Urinary bladder (tissue), 4 donors: Measurements from ENCODE around the gene PROSER2. TPM values are rescaled to one million over a fixed set of nuclear protein-coding genes. Genes with fewer than 3 reads are reported as not detected.

Experiments
- DNase-seq: peaks from one replicate; pipeline ENCODE4 v3.0.0-alpha.2; 2015; ENCODE audit errors: extremely low spot score
- H3K27ac ChIP-seq: one replicate; pipeline ENCODE4 v1.5.1; 2013; ENCODE audit warnings: low read depth, mild to moderate bottlenecking, moderate library complexity
- H3K36me3 ChIP-seq: one replicate; pipeline ENCODE4 v1.6.1; 2013; ENCODE audit warnings: mild to moderate bottlenecking, moderate library complexity; ENCODE audit not compliant: insufficient read depth
- H3K4me1 ChIP-seq: one replicate; pipeline ENCODE4 v1.6.1; 2013; ENCODE audit warnings: mild to moderate bottlenecking, moderate library complexity; ENCODE audit not compliant: insufficient read depth
- H3K4me3 ChIP-seq: one replicate; pipeline ENCODE4 v1.5.1; 2013; ENCODE audit warnings: low read depth, low read length
- WGBS: extraction: QIAGEN DNeasy Blood & Tissue Kit; methylation state at CpG from one replicate; pipeline ENCODE4 v1.1.7; 2013; 5-methylcytosine and 5-hydroxymethylcytosine counted together
- polyA plus RNA-seq: library from polyadenylated mRNA; stranded (reverse); fragments of 200-250 nt; gene quantifications from one replicate; pipeline ENCODE4 v1.2.3, GENCODE V29; 2013
- total RNA-seq: library from RNA; depleted of rRNA; stranded (reverse); fragments of >200 nt; gene quantifications from one replicate; pipeline ENCODE4 v1.2.3, GENCODE V29; 2014
- donor health status: healthy with polysubstance abuse.
- donor health status: healthy.

The PROSER2 gene
- total and polyA plus RNA-seq, 2 donors = 3.2 to 6.6 TPM

DNA sequence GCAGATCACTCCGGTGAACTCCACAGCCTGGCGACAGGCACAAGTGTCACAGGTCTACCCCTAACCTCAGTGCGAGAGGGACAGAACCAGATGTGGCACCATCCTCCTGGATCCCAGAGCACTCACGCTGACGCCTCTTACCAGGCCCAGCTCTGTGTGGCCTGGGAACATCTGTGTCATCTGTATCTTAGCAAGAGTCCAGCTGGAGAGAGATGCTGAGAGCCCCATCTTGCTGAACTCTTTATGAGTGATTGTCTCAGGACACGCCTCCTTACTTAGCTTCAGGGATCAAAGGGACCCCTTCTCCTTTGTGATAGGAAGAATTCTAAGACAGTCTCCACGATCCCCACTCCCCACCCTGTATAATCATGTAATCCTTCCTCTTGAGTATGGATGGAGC, 10.0 kb upstream of the PROSER2 start:
- H3K36me3 ChIP-seq = no peaks in the 10 kb centered on the region
- no peaks in the 10 kb centered on the region for H3K4me1 ChIP-seq
- DNase-seq = no peak
- H3K27ac ChIP-seq = no peak overlapping the region
- WGBS = 87% methylated on average over 7 of the region's 7 CpGs
- H3K4me3 ChIP-seq = no peak overlapping the region

- WGBS = 81% methylated on average over 13 of the region's 13 CpGs
- H3K4me1 ChIP-seq = no peaks in the 10 kb centered on the region
- H3K36me3 ChIP-seq = no peaks in the 10 kb centered on the region
- H3K27ac ChIP-seq = no peak overlapping the region
- no peak overlapping the region for H3K4me3 ChIP-seq
- DNase-seq = no peak
Observed at GRCh38 chr10:11813855-11814567, 9.1 kb upstream of the PROSER2 start.

GRCh38 chr10:11819027-11819426, 4.1 kb upstream of the PROSER2 start:
- WGBS = 82% methylated on average over 3 of the region's 3 CpGs
- Histone ChIP-seq H3K36me3 (no peaks in the 10 kb centered on the region), H3K27ac (no peak overlapping the region), H3K4me3 (no peak overlapping the region), H3K4me1 (no peaks in the 10 kb centered on the region)
- no peak for DNase-seq

DNA sequence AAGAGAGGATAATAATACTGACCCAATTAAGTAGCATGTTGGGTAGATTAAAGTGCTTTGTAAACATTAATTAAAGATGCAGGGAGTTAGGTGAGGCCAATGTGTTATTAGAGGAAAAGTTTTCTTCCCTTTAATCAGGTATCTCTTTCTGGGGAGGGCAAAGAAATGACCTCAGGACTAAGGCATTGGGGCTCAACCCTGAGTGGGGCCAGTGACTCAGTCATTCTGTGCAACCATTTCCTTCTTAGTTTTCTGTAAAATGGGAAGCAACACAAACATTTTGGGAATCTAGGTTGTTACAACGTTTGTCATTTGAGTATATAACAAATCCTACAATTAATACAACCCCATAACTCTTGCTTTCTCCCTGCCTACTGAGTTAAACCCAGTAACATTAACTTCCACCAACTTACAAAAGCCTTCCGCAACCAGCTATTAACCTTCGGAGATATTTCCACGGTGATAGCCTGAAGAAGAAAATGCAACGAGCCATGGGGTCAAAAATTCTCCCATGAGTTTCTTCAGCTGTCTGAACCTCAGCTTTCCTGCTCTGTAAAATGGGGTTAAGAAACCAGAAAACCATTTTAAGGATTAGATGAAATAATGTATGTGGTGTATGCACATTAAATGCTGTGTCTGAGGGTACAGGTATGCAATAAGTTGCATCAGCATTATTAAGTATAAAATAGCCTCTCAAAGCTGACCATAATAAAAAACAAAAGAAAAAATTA, 965 bp upstream of the PROSER2 start:
- Histone ChIP-seq H3K4me1 (no peaks in the 10 kb centered on the region), H3K4me3 (no peak overlapping the region), H3K27ac (no peak overlapping the region), H3K36me3 (no peaks in the 10 kb centered on the region)
- WGBS = 78% methylated on average over 5 of the region's 5 CpGs
- no peak for DNase-seq

GRCh38 chr10:11822809-11823121, 391 bp upstream of the PROSER2 start:
- no peaks in the 10 kb centered on the region for H3K4me1 ChIP-seq
- peak overlapping the region; percentile 74 for H3K27ac ChIP-seq
- H3K4me3 ChIP-seq = peak overlapping the region; percentile 94
- DNase-seq = no peak
- no peaks in the 10 kb centered on the region for H3K36me3 ChIP-seq
- WGBS = 62% methylated on average over 8 of the region's 8 CpGs

DNA sequence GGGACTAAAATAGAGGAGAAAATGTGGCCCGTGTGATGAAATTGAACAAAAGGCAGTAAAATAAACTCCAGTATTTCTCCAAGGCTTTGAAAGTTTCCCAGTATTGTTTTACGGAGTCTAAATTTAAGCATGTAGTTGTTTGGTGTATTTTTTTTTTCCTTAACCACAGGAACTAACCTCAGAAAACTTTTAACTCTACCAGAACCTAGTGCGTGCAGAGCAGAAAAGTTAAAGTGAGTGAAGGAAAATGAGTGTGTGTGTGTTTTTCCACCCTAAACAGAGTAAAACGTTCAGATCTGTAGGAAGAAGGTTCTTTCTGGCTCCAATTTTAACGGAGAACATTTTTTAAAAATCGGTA, 812 bp downstream of the PROSER2 start:
- WGBS = 28% methylated on average over 6 of the region's 6 CpGs
- Histone ChIP-seq H3K4me3 (peak overlapping the region; percentile 94), H3K4me1 (no peaks in the 10 kb centered on the region), H3K27ac (no peak overlapping the region), H3K36me3 (no peaks in the 10 kb centered on the region)
- no peak for DNase-seq

DNA sequence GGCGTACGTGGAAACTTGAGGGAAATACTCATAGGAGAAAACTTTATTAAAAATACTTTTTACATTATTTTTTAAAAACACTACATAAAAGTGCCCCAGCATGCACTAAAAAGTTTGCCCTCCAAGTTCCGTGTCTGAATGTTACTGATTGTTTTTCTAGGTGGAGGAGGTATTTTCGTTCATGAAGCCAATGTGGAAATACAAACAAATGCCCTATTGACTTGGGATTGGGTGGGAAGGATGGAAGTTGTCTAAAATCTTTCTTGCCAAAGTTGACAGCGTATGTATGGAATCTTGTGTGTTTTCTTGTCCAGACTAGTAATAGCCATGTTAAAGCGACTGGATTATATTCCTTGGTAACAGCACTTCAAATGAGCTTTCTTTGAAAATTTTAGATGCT, 1.2 kb downstream of the PROSER2 start:
- 48% methylated on average over 6 of the region's 6 CpGs for WGBS
- no peak for DNase-seq
- Histone ChIP-seq H3K4me3 (peak overlapping the region; percentile 94), H3K36me3 (no peaks in the 10 kb centered on the region), H3K4me1 (no peaks in the 10 kb centered on the region), H3K27ac (no peak overlapping the region)

- WGBS = 79% methylated on average over 11 of the region's 11 CpGs
- no peak for DNase-seq
- Histone ChIP-seq H3K4me1 (no peaks in the 10 kb centered on the region), H3K27ac (no peak overlapping the region), H3K36me3 (no peaks in the 10 kb centered on the region), H3K4me3 (peak overlapping the region; percentile 94)
Observed at GRCh38 chr10:11824825-11825224, 1.7 kb downstream of the PROSER2 start.

DNA sequence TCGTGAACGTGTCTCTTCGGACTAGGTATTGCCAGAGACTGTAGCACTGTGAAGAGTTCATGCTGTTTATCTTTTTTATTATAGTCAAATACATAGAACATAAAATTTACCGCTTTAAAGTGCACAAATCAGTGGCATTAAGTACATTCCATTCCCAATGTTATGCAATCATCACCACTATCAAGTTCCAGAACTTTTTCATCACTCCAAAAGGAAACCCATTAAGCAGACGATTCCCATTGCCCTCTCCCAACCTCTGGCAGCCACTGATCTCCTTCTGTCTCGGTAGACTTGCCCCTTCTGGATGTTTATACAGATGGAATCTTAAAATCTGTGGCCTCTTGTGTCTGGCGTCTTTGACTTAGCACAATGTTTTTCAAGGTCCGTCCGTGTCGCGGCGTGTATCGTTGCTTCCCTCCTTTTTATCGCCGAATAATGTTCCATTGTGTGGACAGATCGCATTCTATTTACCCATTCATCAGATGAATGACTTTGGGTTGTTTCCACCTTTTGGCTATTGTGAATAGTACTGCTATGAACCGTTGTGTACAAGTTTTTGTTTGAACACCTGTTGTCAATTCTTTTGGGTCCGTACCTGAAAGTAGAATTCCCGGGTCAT, 2.7 kb downstream of the PROSER2 start:
- Histone ChIP-seq H3K36me3 (no peaks in the 10 kb centered on the region), H3K4me1 (no peaks in the 10 kb centered on the region), H3K27ac (no peak overlapping the region), H3K4me3 (no peak overlapping the region)
- no peak for DNase-seq
- 80% methylated on average over 19 of the region's 19 CpGs for WGBS

DNA sequence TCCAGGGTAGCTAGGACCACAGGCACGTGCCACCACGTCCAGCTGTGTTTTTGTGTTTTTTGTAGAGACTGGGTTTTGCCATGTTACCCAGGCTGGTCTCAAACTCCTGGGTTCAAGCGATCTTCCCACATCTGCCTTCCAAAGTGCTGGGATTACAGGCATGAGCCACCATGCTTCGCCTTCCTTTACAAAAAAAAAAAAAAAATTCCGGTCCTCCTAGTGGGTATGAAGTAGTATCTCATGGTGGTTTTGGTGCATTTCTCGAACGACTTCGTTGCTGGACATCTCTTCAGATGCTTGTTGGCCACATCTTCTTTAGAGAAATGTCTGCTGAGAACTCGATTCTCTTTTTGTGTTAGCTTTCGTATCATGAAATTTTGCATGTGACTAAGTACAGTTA, 3.9 kb downstream of the PROSER2 start:
- 91% methylated on average over 10 of the region's 10 CpGs for WGBS
- no peak overlapping the region for H3K4me3 ChIP-seq
- no peak overlapping the region for H3K27ac ChIP-seq
- no peaks in the 10 kb centered on the region for H3K36me3 ChIP-seq
- DNase-seq = no peak
- no peaks in the 10 kb centered on the region for H3K4me1 ChIP-seq

- H3K4me3 ChIP-seq = no peak overlapping the region
- 87% methylated on average over 6 of the region's 6 CpGs for WGBS
- no peaks in the 10 kb centered on the region for H3K4me1 ChIP-seq
- no peaks in the 10 kb centered on the region for H3K36me3 ChIP-seq
- DNase-seq = no peak
- H3K27ac ChIP-seq = no peak overlapping the region
Observed at GRCh38 chr10:11827414-11827813, 4.3 kb downstream of the PROSER2 start.

DNA sequence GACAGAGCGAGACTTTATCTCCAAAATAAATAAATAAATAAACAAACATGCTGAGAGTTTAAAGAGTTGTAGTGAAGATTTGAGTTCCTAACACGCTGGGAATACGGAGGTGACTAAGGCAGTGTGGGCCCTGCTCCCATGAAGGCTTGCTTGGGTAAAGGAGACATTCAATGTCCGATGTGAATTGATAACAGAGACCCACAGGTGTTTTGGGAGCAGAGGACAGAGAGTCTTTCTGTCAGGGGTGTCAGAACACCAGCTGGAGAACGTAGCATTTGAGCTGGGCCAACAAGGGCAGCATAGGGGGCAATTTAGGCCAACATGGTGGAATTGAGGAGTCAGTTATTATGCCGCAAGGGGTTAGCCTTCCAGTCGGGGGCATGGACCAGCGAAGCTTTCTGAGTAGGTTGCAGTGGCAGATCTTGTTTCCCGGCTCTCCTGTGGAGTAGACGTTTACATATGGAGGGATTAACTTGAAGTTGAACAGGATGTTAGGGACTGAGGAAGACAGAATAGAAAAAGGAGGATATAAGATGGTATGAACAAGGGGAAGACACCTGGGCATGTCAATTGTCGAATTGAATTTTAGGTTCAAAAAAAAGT, 5.6 kb downstream of the PROSER2 start:
- DNase-seq = no peak
- H3K27ac ChIP-seq = no peak overlapping the region
- no peak overlapping the region for H3K4me3 ChIP-seq
- 70% methylated on average over 11 of the region's 11 CpGs for WGBS
- H3K4me1 ChIP-seq = no peaks in the 10 kb centered on the region
- no peaks in the 10 kb centered on the region for H3K36me3 ChIP-seq

GRCh38 chr10:11830836-11831519, 7.8 kb downstream of the PROSER2 start:
- 73% methylated on average over 4 of the region's 4 CpGs for WGBS
- DNase-seq = no peak
- H3K4me1 ChIP-seq = no peaks in the 10 kb centered on the region
- no peak overlapping the region for H3K27ac ChIP-seq
- no peak overlapping the region for H3K4me3 ChIP-seq
- no peaks in the 10 kb centered on the region for H3K36me3 ChIP-seq
